Cerebellar cortex (tissue), 1 donor: ENCODE measurements around the gene ESRRA.

Experiments used
- DNase-seq: peaks from one replicate; pipeline ENCODE4 v3.0.0-alpha.2; 2015; ENCODE audit warnings: low spot score

ESRRA gene

GRCh38 chr11:64352099-64352994 lies 47.0 kb downstream of the ESRRA start:
- peak; percentile 61 for DNase-seq

- no peak for DNase-seq
These were observed 47.8 kb downstream of the ESRRA start for GRCh38 chr11:64352995-64353714.

- no peak for DNase-seq
These were observed 48.6 kb downstream of the ESRRA start for GRCh38 chr11:64353715-64354506.

- DNase-seq, result peak; percentile 91
These were observed 50.0 kb downstream of the ESRRA start for GRCh38 chr11:64355078-64355940.

GRCh38 chr11:64356498-64357411 lies 51.4 kb downstream of the ESRRA start:
- peak; percentile 91 for DNase-seq

GRCh38 chr11:64357446-64357845 lies 52.1 kb downstream of the ESRRA start:
- no peak for DNase-seq

GRCh38 chr11:64357904-64358535 lies 52.7 kb downstream of the ESRRA start:
- no peak for DNase-seq

GRCh38 chr11:64358536-64358906 lies 53.2 kb downstream of the ESRRA start:
- DNase-seq, result peak; percentile 38

- peak; percentile 53 for DNase-seq
These were observed 53.8 kb downstream of the ESRRA start, which contains the start of gene RPS6KA4 for GRCh38 chr11:64358907-64359711. RPS6KA4 (plus strand) TSS chr11:64359162; CDS start chr11:64359236, 74 bp downstream.

- peak; percentile 70 for DNase-seq
These were observed 54.6 kb downstream of the ESRRA start for GRCh38 chr11:64359712-64360445.

GRCh38 chr11:64360448-64360921 lies 55.2 kb downstream of the ESRRA start:
- no peak for DNase-seq

GRCh38 chr11:64361659-64362058 lies 56.3 kb downstream of the ESRRA start:
- no peak for DNase-seq

- DNase-seq, result no peak
These were observed 57.0 kb downstream of the ESRRA start for GRCh38 chr11:64362339-64362738.

- DNase-seq, result no peak
These were observed 59.1 kb downstream of the ESRRA start for GRCh38 chr11:64364435-64364834.

GRCh38 chr11:64364911-64365310 lies 59.6 kb downstream of the ESRRA start:
- no peak for DNase-seq
